ENCODE results near the gene ACCS. TPM values are rescaled to one million over a fixed set of nuclear protein-coding genes. Genes with fewer than 3 reads are reported as not detected.

Gene ACCS
- total RNA-seq, 1 donor from 2014 or later = 8.2 TPM

- intact Hi-C loops (cut with micrococcal nuclease) = no loop called here
- ATAC-seq (peak; percentile 47), DNase-seq (no peak)
These were observed 50.3 kb downstream of the ACCS start for GRCh38 chr11:44116234-44116830.

- peak; percentile 44 for DNase-seq
- peak; percentile 84 for ATAC-seq
- intact Hi-C loops (cut with micrococcal nuclease) = no loop called here
These were observed 54.1 kb downstream of the ACCS start for GRCh38 chr11:44120169-44120568.

GRCh38 chr11:44125598-44125997 is 59.5 kb downstream of the ACCS start:
- peak; percentile 72 for ATAC-seq
- DNase-seq = no peak
- intact Hi-C loops (cut with micrococcal nuclease) = no loop called here

GRCh38 chr11:44126304-44126703 is 60.2 kb downstream of the ACCS start:
- intact Hi-C loops (cut with micrococcal nuclease) = no loop called here
- ATAC-seq = no peak

GRCh38 chr11:44127130-44127529 is 61.1 kb downstream of the ACCS start:
- intact Hi-C loops (cut with micrococcal nuclease) = no loop called here
- no peak for DNase-seq
- ATAC-seq = no peak

More at GRCh38 chr11:44126304-44126703, 60.2 kb downstream of the ACCS start:
- no peak for DNase-seq

GRCh38 chr11:44128729-44129128 is 62.7 kb downstream of the ACCS start:
- ATAC-seq (no peak), DNase-seq (no peak)
- intact Hi-C loops (cut with micrococcal nuclease) = no loop called here

GRCh38 chr11:44130751-44131150 is 64.7 kb downstream of the ACCS start:
- intact Hi-C loops (cut with micrococcal nuclease) = no loop called here
- DNase-seq (peak; percentile 28), ATAC-seq (peak; percentile 67)

GRCh38 chr11:44133335-44133946 is 67.4 kb downstream of the ACCS start:
- ATAC-seq = peak; percentile 60
- intact Hi-C loops (cut with micrococcal nuclease) = no loop called here

More at GRCh38 chr11:44133335-44133946, 67.4 kb downstream of the ACCS start:
- DNase-seq = no peak

Other genes with a start within 250 kb of the ACCS start
- gene ALKBH3, start 185.4 kb upstream of the ACCS start, total RNA-seq = 17.5 TPM
- gene C11orf96, start 123.6 kb upstream of the ACCS start, total RNA-seq = 16.1 TPM
- gene ACCSL, start 18.3 kb upstream of the ACCS start, total RNA-seq = not detected
- gene EXT2, start 29.4 kb downstream of the ACCS start, total RNA-seq = 27.2 TPM
- gene ALX4, start 243.9 kb downstream of the ACCS start, total RNA-seq = 0.07 TPM